Neural progenitor cell (in vitro differentiated cells): ENCODE results near the gene MDGA2.

Experiments
- CTCF ChIP-seq: fragments of 200-600 bp; sonication (generic); IDR thresholded peaks from 2 replicates; pipeline ENCODE4 v1.5.1; 2017; ENCODE audit warnings: antibody characterized with exemption, mild to moderate bottlenecking
- EZH2phosphoT487 ChIP-seq: fragments of 200-600 bp; sonication (generic); IDR thresholded peaks from 2 replicates; pipeline ENCODE4 v1.6.1; 2017; ENCODE audit warnings: antibody characterized with exemption

DNA sequence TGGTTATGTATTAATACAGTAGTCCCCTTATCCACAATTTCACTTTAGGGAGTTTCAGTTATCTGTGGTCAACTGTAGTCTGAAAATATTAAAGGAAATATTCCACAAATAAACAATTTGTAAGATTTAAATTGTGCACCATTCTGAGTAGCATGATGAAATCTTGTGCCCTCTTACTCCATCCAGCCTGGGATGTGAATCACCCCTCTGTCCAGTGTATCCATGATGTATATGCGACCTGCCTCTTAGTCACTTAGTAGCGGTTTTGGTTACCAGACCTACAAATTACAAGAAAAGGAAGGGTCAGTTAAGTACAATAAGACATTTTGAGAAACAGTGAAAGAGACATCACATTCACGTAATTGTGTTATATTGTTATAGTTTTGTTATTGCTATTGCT, 39.9 kb upstream of the MDGA2 start:
- TF ChIP-seq CTCF (no peak), EZH2phosphoT487 (no peak)
